Embryonic facial prominence (tissue), 1 donor: ENCODE measurements around the gene KIAA1217.
A peak's percentile ranks its signal among the peaks of the same experiment; 100 is the strongest.
"Not testable (repeated sequence)": the region's sequence is repeated elsewhere in the genome, so short reads cannot be mapped to it uniquely, and the experiment has no call there.

ENCODE experiments used
- DNase-seq: peaks from one replicate; pipeline ENCODE4 v3.0.0-alpha.2; 2016; ENCODE audit errors: extremely low spot score

KIAA1217 gene

GRCh38 chr10:24340883-24341282 lies 131.9 kb downstream of the KIAA1217 start:
- peak; percentile 72 for DNase-seq

- no peak for DNase-seq
Measured at GRCh38 chr10:24341371-24341770, 132.4 kb downstream of the KIAA1217 start.

- DNase-seq: no peak
Measured at GRCh38 chr10:24341897-24342296, 133.0 kb downstream of the KIAA1217 start.

- no peak for DNase-seq
Measured at GRCh38 chr10:24343686-24344085, 134.7 kb downstream of the KIAA1217 start.

GRCh38 chr10:24344279-24344678 lies 135.3 kb downstream of the KIAA1217 start:
- DNase-seq: peak; percentile 61

- DNase-seq: no peak
Measured at GRCh38 chr10:24344695-24345463, 135.9 kb downstream of the KIAA1217 start.

- no peak for DNase-seq
Measured at GRCh38 chr10:24346877-24347519, 138.1 kb downstream of the KIAA1217 start.

- DNase-seq: peak; percentile 68
Measured at GRCh38 chr10:24349379-24350001, 140.6 kb downstream of the KIAA1217 start.

GRCh38 chr10:24350070-24350921 lies 141.4 kb downstream of the KIAA1217 start:
- DNase-seq: peak; percentile 58

GRCh38 chr10:24350922-24351225 lies 141.9 kb downstream of the KIAA1217 start:
- not testable (repeated sequence) for DNase-seq

GRCh38 chr10:24351961-24352360 lies 143.0 kb downstream of the KIAA1217 start:
- DNase-seq: no peak

GRCh38 chr10:24352399-24352798 lies 143.5 kb downstream of the KIAA1217 start:
- DNase-seq: no peak

GRCh38 chr10:24353319-24353718 lies 144.4 kb downstream of the KIAA1217 start:
- DNase-seq: no peak

- no peak for DNase-seq
Measured at GRCh38 chr10:24355056-24355688, 146.2 kb downstream of the KIAA1217 start.

GRCh38 chr10:24357344-24358004 lies 148.5 kb downstream of the KIAA1217 start:
- peak; percentile 9 for DNase-seq

- DNase-seq: no peak
Measured at GRCh38 chr10:24358022-24358421, 149.1 kb downstream of the KIAA1217 start.

GRCh38 chr10:24360282-24361127 lies 151.6 kb downstream of the KIAA1217 start:
- peak; percentile 39 for DNase-seq

GRCh38 chr10:24363070-24363469 lies 154.1 kb downstream of the KIAA1217 start:
- no peak for DNase-seq

GRCh38 chr10:24367688-24368087 lies 158.8 kb downstream of the KIAA1217 start:
- DNase-seq: no peak

- no peak for DNase-seq
Measured at GRCh38 chr10:24370877-24371276, 161.9 kb downstream of the KIAA1217 start.
